ENCODE measurements around the gene UBAC2.
"Not testable (repeated sequence)": the region's sequence is repeated elsewhere in the genome, so short reads cannot be mapped to it uniquely, and the experiment has no call there.

The UBAC2 gene

GRCh38 chr13:99391781-99392469 is 191.3 kb downstream of the UBAC2 start:
- no peak for DNase-seq (ENCODE audit: low spot score)

GRCh38 chr13:99392470-99393135 is 191.9 kb downstream of the UBAC2 start:
- no peak for DNase-seq (ENCODE audit: low spot score)

- not testable (repeated sequence) for DNase-seq (ENCODE audit: low spot score)
These were observed 192.7 kb downstream of the UBAC2 start for GRCh38 chr13:99393391-99393790.

- DNase-seq (ENCODE audit: low spot score): no peak
These were observed 193.4 kb downstream of the UBAC2 start for GRCh38 chr13:99393791-99394735.

- no peak for DNase-seq (ENCODE audit: low spot score)
These were observed 194.8 kb downstream of the UBAC2 start for GRCh38 chr13:99395436-99395835.

- DNase-seq (ENCODE audit: low spot score): no peak
These were observed 195.8 kb downstream of the UBAC2 start for GRCh38 chr13:99396446-99396845.

GRCh38 chr13:99398071-99398470 is 197.4 kb downstream of the UBAC2 start:
- DNase-seq (ENCODE audit: low spot score): no peak

GRCh38 chr13:99398916-99399622 is 198.4 kb downstream of the UBAC2 start:
- no peak for DNase-seq (ENCODE audit: low spot score)

GRCh38 chr13:99399623-99399974 is 198.9 kb downstream of the UBAC2 start:
- no peak for DNase-seq (ENCODE audit: low spot score)

GRCh38 chr13:99403458-99403971 is 202.9 kb downstream of the UBAC2 start:
- no peak for DNase-seq (ENCODE audit: low spot score)

- no peak for DNase-seq (ENCODE audit: low spot score)
These were observed 203.5 kb downstream of the UBAC2 start for GRCh38 chr13:99404005-99404755.

GRCh38 chr13:99405966-99406365 is 205.3 kb downstream of the UBAC2 start:
- no peak for DNase-seq (ENCODE audit: low spot score)

- no peak for DNase-seq (ENCODE audit: low spot score)
These were observed 206.1 kb downstream of the UBAC2 start for GRCh38 chr13:99406799-99407201.

GRCh38 chr13:99407906-99408702 is 207.4 kb downstream of the UBAC2 start:
- DNase-seq (ENCODE audit: low spot score): no peak

GRCh38 chr13:99408703-99409000 is 208.0 kb downstream of the UBAC2 start:
- no peak for DNase-seq (ENCODE audit: low spot score)

- DNase-seq (ENCODE audit: low spot score): not testable (repeated sequence)
These were observed 208.9 kb downstream of the UBAC2 start for GRCh38 chr13:99409461-99410083.

- DNase-seq (ENCODE audit: low spot score): not testable (repeated sequence)
These were observed 210.2 kb downstream of the UBAC2 start for GRCh38 chr13:99410646-99411475.

GRCh38 chr13:99412856-99413255 is 212.2 kb downstream of the UBAC2 start:
- no peak for DNase-seq (ENCODE audit: low spot score)
